Lung (tissue), 12 donors: ENCODE results near the gene FOXP1. TPM values are rescaled to one million over a fixed set of nuclear protein-coding genes. Genes with fewer than 3 reads are reported as not detected.

Experiments used
- ATAC-seq: fragments of 200-7000 bp; cut with Tn5 transposase; one replicate; pipeline ENCODE4 v1.9.1; 2020; ENCODE audit warnings: moderate number of reproducible peaks; ENCODE audit not compliant: insufficient read depth, low FRiP score
- DNase-seq, 3 donors: peaks; one replicate each; pipeline ENCODE4 v3.0.0-alpha.2; 2013 to 2017
- H3K27ac ChIP-seq, 2 donors: one replicate each; pipeline ENCODE4 v1.5.1; 2013; ENCODE audit warnings: mild to moderate bottlenecking in 2 of 2, moderate library complexity in 2 of 2, control low read depth in 1 of 2, inconsistent platforms in 1 of 2, low read depth in 1 of 2, low read length in 1 of 2
- H3K27me3 ChIP-seq, 3 donors: one replicate each; pipeline ENCODE4 v1.5.1; 2013; ENCODE audit warnings: low read length in 2 of 3; ENCODE audit not compliant: control insufficient read depth in 3 of 3, insufficient read depth in 3 of 3
- H3K36me3 ChIP-seq, 4 donors: one replicate each; pipeline ENCODE4 v1.5.1; 2013; ENCODE audit warnings: low read length in 4 of 4, mild to moderate bottlenecking in 1 of 4, moderate library complexity in 1 of 4; ENCODE audit not compliant: control insufficient read depth in 4 of 4, insufficient read depth in 4 of 4
- H3K4me1 ChIP-seq, 5 donors: one replicate each; pipeline ENCODE4 v1.5.1; 2013; ENCODE audit warnings: low read length in 5 of 5, mild to moderate bottlenecking in 2 of 5, moderate library complexity in 1 of 5; ENCODE audit not compliant: control insufficient read depth in 5 of 5, insufficient read depth in 5 of 5
- H3K4me3 ChIP-seq: one replicate; pipeline ENCODE4 v1.5.1; 2013; ENCODE audit warnings: mild to moderate bottlenecking, control low read depth, moderate library complexity
- H3K9ac ChIP-seq, 2 donors: one replicate each; pipeline ENCODE4 v1.5.1; 2013; ENCODE audit warnings: low read length in 2 of 2, control low read depth in 1 of 2; ENCODE audit not compliant: insufficient read depth in 1 of 2
- H3K9me3 ChIP-seq, 4 donors: one replicate each; pipeline ENCODE4 v1.5.1; 2013; ENCODE audit warnings: low read length in 3 of 4, mild to moderate bottlenecking in 1 of 4, moderate library complexity in 1 of 4; ENCODE audit not compliant: control insufficient read depth in 4 of 4, insufficient read depth in 3 of 4
- CTCF ChIP-seq: IDR thresholded peaks from 2 replicates; pipeline ENCODE4 v1.5.1; 2012; ENCODE audit warnings: mild to moderate bottlenecking; ENCODE audit errors: control extremely low read depth, extremely low read depth
- WGBS, 2 donors: extraction: QIAGEN DNeasy Blood & Tissue Kit; methylation state at CpG; one replicate each; pipeline ENCODE4 v1.1.7; 2013; 5-methylcytosine and 5-hydroxymethylcytosine counted together
- polyA plus RNA-seq, 2 donors: library from polyadenylated mRNA; stranded (reverse); fragments of 200-250 nt; gene quantifications; one replicate each; pipeline ENCODE4 v1.2.1, GENCODE V29; 2013
- total RNA-seq, 2 donors: library from RNA; depleted of rRNA in 1 of 2; stranded (reverse); fragments of >200 nt in 1 of 2; gene quantifications; one replicate each; pipeline ENCODE4 v1.2.1, GENCODE V29; 2014 to 2021
- donor health status: control.
- donor health status: control.
- donor health status: Bipolar disorder and iron deficiency.
- donor health status: healthy.
- donor health status: DM: yes; HTN: yes; CAD: no.

Gene FOXP1
- total and polyA plus RNA-seq, 4 donors, result 13.8 to 287 (median 73.9) TPM

GRCh38 chr3:71008350-71008935 lies 575.1 kb downstream of the FOXP1 start:
- no peaks in the 10 kb centered on the region for H3K9me3 ChIP-seq
- peaks cover 0 to 2% (median 0%) of the 10 kb centered on the region in 4 donors for H3K36me3 ChIP-seq
- 69 to 71% methylated on average over 7 of the region's 7 CpGs for WGBS, 2 donors
- no peak overlapping the region for H3K9ac ChIP-seq
- H3K4me3 ChIP-seq, result no peak overlapping the region
- no peak for ATAC-seq
- peaks cover 0 to 19% (median 2%) of the 10 kb centered on the region in 5 donors for H3K4me1 ChIP-seq
- no peak overlapping the region for H3K27ac ChIP-seq
- no peaks in the 10 kb centered on the region for H3K27me3 ChIP-seq
- no peak for DNase-seq
- no peak for TF ChIP-seq CTCF

DNA sequence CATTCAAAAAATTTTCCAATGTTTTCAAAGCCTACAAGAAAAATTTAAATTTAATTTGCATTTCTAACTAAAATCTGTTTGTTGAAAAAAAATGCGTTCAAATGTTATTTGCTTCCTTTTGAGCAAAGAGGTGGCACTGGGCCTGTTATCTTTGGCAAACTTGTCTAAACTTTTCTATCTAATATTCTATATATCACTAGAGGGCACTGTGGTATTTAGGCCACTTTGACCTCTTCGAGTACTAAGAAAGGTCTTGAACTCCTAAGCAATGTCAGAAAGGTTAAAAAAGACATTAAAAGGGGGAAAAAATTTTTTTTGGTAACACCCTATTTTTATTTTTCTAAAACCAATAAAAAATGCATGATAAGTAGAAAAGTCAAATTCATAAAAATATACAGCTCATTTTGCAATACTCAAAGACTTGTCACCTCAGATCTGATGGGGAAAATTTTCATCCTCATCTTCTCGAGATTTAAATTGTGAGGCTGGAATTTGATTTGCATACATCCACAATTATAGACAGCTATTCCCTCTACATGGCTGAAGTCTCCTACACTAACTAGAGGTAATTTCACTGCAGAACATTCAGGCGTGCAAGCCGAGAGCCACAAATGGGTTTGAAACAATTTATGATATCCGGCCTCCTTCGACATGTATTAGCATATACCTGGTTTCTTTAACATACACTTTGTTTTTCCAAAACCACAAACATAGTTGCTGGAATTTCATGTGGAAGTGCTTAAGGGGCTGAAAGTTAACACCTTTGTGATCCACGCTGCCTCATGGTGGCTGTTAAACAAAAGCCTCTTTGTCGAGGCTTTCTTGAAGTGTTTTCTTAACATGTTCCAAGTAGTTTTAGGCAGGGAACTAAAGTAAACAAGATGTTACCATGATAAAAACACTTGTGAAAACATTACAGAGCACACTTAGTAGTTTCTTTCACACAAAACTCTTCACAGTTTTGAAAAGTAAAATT lies 576.4 kb downstream of the FOXP1 start:
- DNase-seq (peak; percentile 36 to 72 (median 56)), ATAC-seq (peak; percentile 79)
- WGBS, 2 donors, result 48 to 66% methylated on average over 9 of the region's 9 CpGs
- H3K36me3 ChIP-seq, result peaks cover 0 to 2% (median 0%) of the 10 kb centered on the region in 4 donors
- peaks cover 0 to 27% (median 2%) of the 10 kb centered on the region in 5 donors for H3K4me1 ChIP-seq
- H3K9ac ChIP-seq, result no peak overlapping the region
- H3K4me3 ChIP-seq, result no peak overlapping the region
- H3K27me3 ChIP-seq, result no peaks in the 10 kb centered on the region
- TF ChIP-seq CTCF, result peak; percentile 28
- H3K27ac ChIP-seq, result no peak overlapping the region
- no peaks in the 10 kb centered on the region for H3K9me3 ChIP-seq

DNA sequence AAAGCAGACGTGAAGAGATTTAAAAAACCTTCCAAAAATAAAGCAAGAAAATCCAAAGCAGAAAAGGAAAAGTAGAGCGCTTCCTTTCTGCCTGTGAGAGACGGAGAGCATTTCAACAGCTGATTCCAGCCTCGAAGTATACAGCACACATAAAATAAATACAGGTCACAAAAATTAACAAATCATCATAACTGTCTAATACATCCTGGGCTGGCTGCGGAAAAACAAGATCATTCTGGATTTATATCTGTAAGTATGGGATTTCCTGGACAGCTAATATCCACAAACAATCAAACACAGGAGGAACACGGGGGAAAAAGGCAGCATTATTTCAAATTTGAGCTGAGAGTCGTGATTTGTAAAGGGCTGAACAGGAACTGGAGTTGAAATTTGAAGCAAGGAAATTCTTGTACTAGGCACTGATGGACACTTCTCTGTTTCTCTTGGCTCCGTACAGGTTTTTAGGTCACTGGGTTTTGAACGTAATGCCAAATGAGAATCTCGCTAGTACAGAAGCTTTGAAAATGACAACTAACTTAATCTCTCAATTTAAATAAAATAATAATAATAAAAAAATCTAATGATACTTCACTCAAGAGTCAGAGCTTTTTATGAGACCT lies 577.7 kb downstream of the FOXP1 start:
- peak in 2 of 3 donors; percentile 31 to 33 for DNase-seq
- Histone ChIP-seq H3K27ac (peak overlapping the region; percentile 9 to 24), H3K4me3 (no peak overlapping the region)

More for the DNA sequence above, 577.7 kb downstream of the FOXP1 start:
- Histone ChIP-seq H3K36me3 (peaks cover 0 to 2% (median 0%) of the 10 kb centered on the region in 4 donors), H3K9ac (no peak overlapping the region), H3K4me1 (peaks cover 0 to 27% (median 0%) of the 10 kb centered on the region in 5 donors), H3K27me3 (no peaks in the 10 kb centered on the region), H3K9me3 (no peaks in the 10 kb centered on the region)
- WGBS, 2 donors, result 56 to 71% methylated on average over 10 of the region's 10 CpGs
- no peak for TF ChIP-seq CTCF
- ATAC-seq, result no peak
